Measurements from ENCODE around the gene ACAN. TPM values are rescaled to one million over a fixed set of nuclear protein-coding genes. Genes with fewer than 3 reads are reported as not detected.

ACAN gene
- total RNA-seq (2021) (not detected in 2 replicates), Bru-seq, nascent RNA (not detected), BruChase-seq, experiment 1, labeled RNA remaining after a 2-hour chase (not detected), BruChase-seq, experiment 2, labeled RNA remaining after a 6-hour chase (not detected)
- long read RNA-seq = 0 reads

DNA sequence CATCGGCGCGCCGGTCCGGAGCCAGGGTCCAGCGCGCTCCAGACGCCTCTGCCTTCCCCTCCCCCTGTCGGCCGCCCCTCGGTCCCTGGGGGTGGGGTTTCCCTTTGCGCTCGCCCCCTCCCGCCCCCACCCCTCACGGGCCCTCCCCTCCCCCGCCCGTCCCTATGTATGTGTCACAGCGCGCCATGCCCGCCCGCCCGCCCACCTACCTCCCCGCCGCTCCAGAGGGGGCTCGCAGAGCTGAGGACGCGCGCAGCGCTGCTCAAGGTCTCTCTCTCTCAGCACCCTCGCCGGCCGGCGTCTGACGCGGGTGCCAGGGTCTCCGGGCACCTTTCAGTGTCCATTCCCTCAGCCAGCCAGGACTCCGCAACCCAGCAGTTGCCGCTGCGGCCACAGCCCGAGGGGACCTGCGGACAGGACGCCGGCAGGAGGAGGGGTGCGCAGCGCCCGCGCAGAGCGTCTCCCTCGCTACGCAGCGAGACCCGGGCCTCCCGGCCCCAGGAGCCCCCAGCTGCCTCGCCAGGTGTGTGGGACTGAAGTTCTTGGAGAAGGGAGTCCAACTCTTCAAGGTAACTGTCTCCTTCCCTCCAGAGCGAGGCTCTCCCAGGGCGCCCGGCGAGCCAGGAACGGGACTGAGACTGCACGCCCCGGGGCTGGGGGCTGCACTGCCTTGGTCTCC, at the start of gene ACAN:
Gene ACAN (plus strand): TSS at position 196 of the 679 bp plus-strand sequence. CDS start 32,771 bp downstream, outside the sequence.
- H2AFZ ChIP-seq = no peak within 1 kb of the TSS
- no peak within 1 kb of the TSS for H3K4me3 ChIP-seq
- TF ChIP-seq EZH2 (IDR thresholded peaks at IDR 0.05; ENCODE audit: low read depth) (no peak), CTCF (conservative IDR thresholded peaks at IDR 0.05) (no peak)
- no peaks in the 10 kb centered on the region for H3K4me1 ChIP-seq (replicated peaks; ENCODE audit: insufficient read depth)
- H3K27me3 ChIP-seq (ENCODE audit: insufficient read depth, low read depth) = peaks cover 86% of the 10 kb centered on the region
- H3K4me2 ChIP-seq = no peak within 1 kb of the TSS
- H3K9me3 ChIP-seq (ENCODE audit: insufficient read depth, low read depth) = no peaks in the 10 kb centered on the region
- CTCF ChIA-PET = no interaction called here
- H3K9me2 ChIP-seq (ENCODE audit: insufficient read depth) = no peaks in the 10 kb centered on the region
- no peak for DNase-seq
- no peaks in the 10 kb centered on the region for H3F3A ChIP-seq (ENCODE audit: insufficient read depth, low read depth)
- no peaks in the 10 kb centered on the region for H4K20me1 ChIP-seq (ENCODE audit: insufficient read depth)
- POLR2A ChIA-PET (ENCODE audit: unreplicated experiment) = no interaction called here
- intact Hi-C loops (cut with micrococcal nuclease; ENCODE audit: unreplicated experiment) = no loop called here
- H3K36me3 ChIP-seq (ENCODE audit: low read depth) = no peaks in the 10 kb centered on the region
- no peaks in the 10 kb centered on the region for H3K79me2 ChIP-seq (ENCODE audit: low read depth)
- H3K27ac ChIP-seq = no peak within 1 kb of the TSS
- BruUV-seq (replicated peaks) = no TSS peak

DNA sequence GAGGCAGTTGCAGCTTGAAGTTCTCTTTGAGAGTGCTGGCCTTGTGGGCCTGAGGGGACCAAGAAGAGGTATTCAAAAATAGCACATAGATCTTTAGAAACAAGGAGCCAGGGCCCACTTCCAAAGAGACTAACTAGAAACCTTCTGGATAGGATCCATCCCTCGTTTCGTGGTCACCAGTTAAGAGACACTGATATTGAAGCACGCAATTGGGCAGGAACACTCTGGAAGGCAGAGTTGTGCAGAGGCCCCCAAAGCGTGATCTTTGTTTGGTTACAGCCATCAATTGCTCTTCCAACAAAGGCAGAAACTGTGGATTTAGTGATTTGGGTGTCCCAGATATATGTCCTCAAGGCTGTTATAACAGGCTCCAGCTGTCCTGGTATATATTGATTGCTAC, 46.7 kb upstream of the ACAN start:
- intact Hi-C loops (cut with micrococcal nuclease; ENCODE audit: unreplicated experiment) = no loop called here
- Histone ChIP-seq H3F3A (ENCODE audit: insufficient read depth, low read depth) (no peaks in the 10 kb centered on the region), H3K27me3 (ENCODE audit: insufficient read depth, low read depth) (peaks cover 65% of the 10 kb centered on the region), H3K4me3 (no peak overlapping the region), H3K9me2 (ENCODE audit: insufficient read depth) (no peaks in the 10 kb centered on the region), H3K9me3 (ENCODE audit: insufficient read depth, low read depth) (no peaks in the 10 kb centered on the region), H3K36me3 (ENCODE audit: low read depth) (no peaks in the 10 kb centered on the region), H3K4me1 (replicated peaks; ENCODE audit: insufficient read depth) (no peaks in the 10 kb centered on the region), H2AFZ (no peak overlapping the region), H3K79me2 (ENCODE audit: low read depth) (no peaks in the 10 kb centered on the region), H4K20me1 (ENCODE audit: insufficient read depth) (no peaks in the 10 kb centered on the region), H3K4me2 (no peak overlapping the region), H3K27ac (no peak overlapping the region)
- TF ChIP-seq CTCF (conservative IDR thresholded peaks at IDR 0.05) = no peak
- no peak for TF ChIP-seq EZH2 (IDR thresholded peaks at IDR 0.05; ENCODE audit: low read depth)
- BruUV-seq (replicated peaks) = no TSS peak
- no peak for DNase-seq
- ChIA-PET CTCF (no interaction called here), POLR2A (ENCODE audit: unreplicated experiment) (no interaction called here)

- CTCF ChIA-PET = no interaction called here
- H3K9me3 ChIP-seq (ENCODE audit: insufficient read depth, low read depth) = no peaks in the 10 kb centered on the region
- peaks cover 66% of the 10 kb centered on the region for H3K27me3 ChIP-seq (ENCODE audit: insufficient read depth, low read depth)
- H3F3A ChIP-seq (ENCODE audit: insufficient read depth, low read depth) = no peaks in the 10 kb centered on the region
- no peak overlapping the region for H2AFZ ChIP-seq
- H3K4me2 ChIP-seq = no peak overlapping the region
- BruUV-seq (replicated peaks) = no TSS peak
- no peaks in the 10 kb centered on the region for H3K79me2 ChIP-seq (ENCODE audit: low read depth)
- no peak for DNase-seq
- H3K4me3 ChIP-seq = no peak overlapping the region
- H3K9me2 ChIP-seq (ENCODE audit: insufficient read depth) = no peaks in the 10 kb centered on the region
- no peak for TF ChIP-seq EZH2 (IDR thresholded peaks at IDR 0.05; ENCODE audit: low read depth)
- intact Hi-C loops (cut with micrococcal nuclease; ENCODE audit: unreplicated experiment) = no loop called here
- POLR2A ChIA-PET (ENCODE audit: unreplicated experiment) = no interaction called here
- no peaks in the 10 kb centered on the region for H3K4me1 ChIP-seq (replicated peaks; ENCODE audit: insufficient read depth)
- H3K27ac ChIP-seq = no peak overlapping the region
- H3K36me3 ChIP-seq (ENCODE audit: low read depth) = no peaks in the 10 kb centered on the region
- H4K20me1 ChIP-seq (ENCODE audit: insufficient read depth) = no peaks in the 10 kb centered on the region
Observed at GRCh38 chr15:88756921-88757320, 46.3 kb upstream of the ACAN start.

GRCh38 chr15:88759872-88760271, 43.4 kb upstream of the ACAN start:
- intact Hi-C loops (cut with micrococcal nuclease; ENCODE audit: unreplicated experiment) = no loop called here
- Histone ChIP-seq H3F3A (ENCODE audit: insufficient read depth, low read depth) (no peaks in the 10 kb centered on the region), H3K4me2 (no peak overlapping the region), H3K36me3 (ENCODE audit: low read depth) (no peaks in the 10 kb centered on the region), H3K4me3 (no peak overlapping the region), H2AFZ (no peak overlapping the region), H3K27ac (no peak overlapping the region), H3K27me3 (ENCODE audit: insufficient read depth, low read depth) (peaks cover 79% of the 10 kb centered on the region), H4K20me1 (ENCODE audit: insufficient read depth) (no peaks in the 10 kb centered on the region), H3K9me3 (ENCODE audit: insufficient read depth, low read depth) (no peaks in the 10 kb centered on the region), H3K79me2 (ENCODE audit: low read depth) (no peaks in the 10 kb centered on the region), H3K9me2 (ENCODE audit: insufficient read depth) (no peaks in the 10 kb centered on the region), H3K4me1 (replicated peaks; ENCODE audit: insufficient read depth) (no peaks in the 10 kb centered on the region)
- ChIA-PET POLR2A (ENCODE audit: unreplicated experiment) (no interaction called here), CTCF (no interaction called here)
- DNase-seq = no peak
- TF ChIP-seq CTCF (conservative IDR thresholded peaks at IDR 0.05) (no peak), EZH2 (IDR thresholded peaks at IDR 0.05; ENCODE audit: low read depth) (no peak)
- BruUV-seq (replicated peaks) = no TSS peak

Data from PC-9 (cell line).